Activated CD4-positive, CD25-positive, alpha-beta regulatory T cell (primary cell): ENCODE results near the gene SMARCD1.
"Not testable (repeated sequence)": the region's sequence is repeated elsewhere in the genome, so short reads cannot be mapped to it uniquely, and the experiment has no call there.

Experiments used
- DNase-seq, 4 experiments: peaks; one replicate each; lab custom pipeline; 2025; lab: John Stamatoyannopoulos, UW

Gene SMARCD1

DNA sequence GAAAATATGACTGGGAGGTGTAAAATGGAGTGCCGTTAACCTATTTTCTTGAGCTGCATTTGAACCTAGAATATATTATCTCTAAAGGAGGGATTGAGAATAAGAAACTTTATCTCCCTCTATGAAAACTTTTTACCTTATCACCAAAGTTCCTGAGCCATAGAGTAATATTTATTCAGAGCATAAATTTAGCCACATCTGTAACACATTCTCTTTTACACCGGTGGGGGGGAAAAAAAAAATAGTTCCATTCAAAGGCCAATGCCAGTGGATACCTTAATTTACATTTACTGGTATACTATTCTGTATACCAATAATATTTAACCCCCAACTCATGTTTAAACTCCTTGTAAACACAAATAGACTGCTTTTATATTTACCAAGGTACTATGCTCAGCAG, 60.3 kb downstream of the SMARCD1 start:
- no peak for DNase-seq

DNA sequence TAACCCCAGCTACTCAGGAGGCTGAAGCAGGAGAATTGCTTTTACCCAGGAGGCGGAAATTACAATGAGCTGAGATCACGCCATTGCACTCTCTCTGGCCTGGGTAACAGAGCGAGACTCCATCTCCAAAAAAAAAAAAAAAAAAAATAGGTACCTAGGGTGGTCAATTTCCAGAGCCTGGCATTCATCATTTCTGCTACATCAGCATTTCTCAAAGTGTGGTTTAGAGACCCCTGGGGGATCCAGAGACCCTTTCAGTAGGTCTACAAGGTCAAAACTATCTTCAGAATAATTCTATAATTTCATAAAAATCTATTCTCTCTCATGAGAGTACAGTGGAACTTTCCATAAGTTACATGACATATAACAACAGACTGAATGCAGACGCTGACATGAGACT, 62.1 kb downstream of the SMARCD1 start:
- no peak for DNase-seq

DNA sequence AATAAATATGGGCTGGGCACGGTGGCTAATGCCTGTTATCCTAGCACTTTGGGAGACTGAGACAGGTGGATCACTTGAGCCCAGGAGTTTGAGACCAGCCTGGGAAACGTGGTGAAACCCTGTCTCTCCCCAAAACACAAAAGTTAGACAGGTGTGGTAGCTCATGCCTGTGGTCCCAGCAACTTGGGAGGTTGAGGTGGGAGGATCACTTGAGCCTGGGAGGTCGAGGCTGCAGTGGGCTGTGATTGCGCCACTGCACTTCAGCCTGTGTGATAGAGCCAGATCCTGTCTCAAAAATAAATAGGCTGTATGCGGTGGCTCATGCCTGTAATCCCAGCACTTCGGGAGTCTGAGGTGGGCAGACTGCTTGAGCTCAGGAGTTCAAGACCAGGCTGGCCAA, 62.9 kb downstream of the SMARCD1 start:
- not testable (repeated sequence) for DNase-seq

DNA sequence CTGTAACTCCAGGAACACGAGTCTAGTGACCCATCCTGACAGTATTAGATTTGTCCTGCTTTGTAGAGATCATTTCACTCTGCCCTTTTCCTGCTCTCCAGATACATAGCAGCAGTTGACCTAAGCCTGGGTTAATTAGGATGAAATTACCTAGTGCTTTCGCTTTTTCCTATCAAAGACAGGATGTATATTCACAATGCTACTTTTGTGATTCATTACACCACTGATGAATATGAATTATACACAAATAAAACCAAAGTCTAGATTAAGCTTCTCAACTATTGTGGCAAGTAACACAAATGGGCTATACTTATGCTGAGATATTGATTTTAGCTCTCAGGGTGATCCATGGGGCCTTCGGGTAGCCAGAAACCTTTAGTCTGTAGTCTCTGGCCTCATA, 64.2 kb downstream of the SMARCD1 start:
- DNase-seq, result no peak
